Hindlimb muscle (tissue), 1 donor: Measurements from ENCODE around the gene PDE8B. TPM values are rescaled to one million over a fixed set of nuclear protein-coding genes. Genes with fewer than 3 reads are reported as not detected.

Source experiments
- DNase-seq: peaks from one replicate; pipeline ENCODE4 v3.0.0-alpha.2; 2013
- polyA plus RNA-seq: library from polyadenylated mRNA; unstranded; fragments of 120-200 nt; gene quantifications from one replicate; pipeline ENCODE4 v1.2.1, GENCODE V29; 2013; ENCODE audit not compliant: insufficient read length

The PDE8B gene
- polyA plus RNA-seq, 1 donor = 2.4 TPM

DNA sequence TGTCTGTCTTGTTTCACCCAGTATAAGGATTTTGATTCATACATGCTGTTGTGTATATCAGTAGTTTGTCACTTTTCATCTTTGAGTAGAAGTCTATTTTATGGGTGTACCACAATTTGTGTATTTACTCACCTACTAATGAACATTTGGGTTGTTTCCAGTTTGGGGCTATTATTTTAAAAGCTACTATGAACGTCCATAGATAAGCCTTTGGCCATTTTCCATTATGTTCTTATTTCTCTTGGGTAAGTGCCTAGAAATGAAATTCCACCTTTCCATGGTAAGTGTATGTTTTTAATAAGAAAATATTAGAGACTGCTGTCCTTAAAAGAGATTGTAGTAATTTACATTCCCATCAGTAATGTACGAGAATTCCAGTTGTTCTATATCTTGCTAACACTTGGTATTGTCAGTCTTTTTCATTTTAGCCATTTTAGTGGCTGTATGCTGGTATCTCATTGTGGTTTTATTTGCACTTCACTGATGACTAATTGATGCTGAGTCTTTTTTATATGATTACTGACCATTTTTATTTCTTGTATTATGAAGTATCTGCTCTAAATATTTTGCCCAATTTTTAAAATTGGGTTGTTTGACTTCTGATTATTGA is 17.9 kb upstream of the PDE8B start:
- no peak for DNase-seq

DNA sequence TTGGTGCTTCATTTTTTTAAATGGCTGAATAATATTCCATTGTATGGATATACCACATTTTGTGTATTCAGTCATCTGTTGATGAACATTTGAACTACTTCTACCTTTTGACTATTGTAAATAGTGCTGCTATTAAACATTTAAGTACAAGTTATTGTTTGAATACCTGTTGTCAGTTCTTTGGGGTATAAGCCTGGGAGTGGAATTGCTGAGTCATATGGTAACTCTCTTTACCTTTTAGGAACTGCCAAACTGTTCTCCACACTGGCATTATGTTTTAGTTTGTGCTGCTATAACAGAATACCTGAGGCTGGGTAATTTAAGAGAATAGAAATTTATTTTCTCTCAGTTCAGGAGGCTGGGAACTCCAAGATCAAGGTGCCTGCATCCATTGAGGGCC is 15.7 kb upstream of the PDE8B start:
- DNase-seq = no peak

DNA sequence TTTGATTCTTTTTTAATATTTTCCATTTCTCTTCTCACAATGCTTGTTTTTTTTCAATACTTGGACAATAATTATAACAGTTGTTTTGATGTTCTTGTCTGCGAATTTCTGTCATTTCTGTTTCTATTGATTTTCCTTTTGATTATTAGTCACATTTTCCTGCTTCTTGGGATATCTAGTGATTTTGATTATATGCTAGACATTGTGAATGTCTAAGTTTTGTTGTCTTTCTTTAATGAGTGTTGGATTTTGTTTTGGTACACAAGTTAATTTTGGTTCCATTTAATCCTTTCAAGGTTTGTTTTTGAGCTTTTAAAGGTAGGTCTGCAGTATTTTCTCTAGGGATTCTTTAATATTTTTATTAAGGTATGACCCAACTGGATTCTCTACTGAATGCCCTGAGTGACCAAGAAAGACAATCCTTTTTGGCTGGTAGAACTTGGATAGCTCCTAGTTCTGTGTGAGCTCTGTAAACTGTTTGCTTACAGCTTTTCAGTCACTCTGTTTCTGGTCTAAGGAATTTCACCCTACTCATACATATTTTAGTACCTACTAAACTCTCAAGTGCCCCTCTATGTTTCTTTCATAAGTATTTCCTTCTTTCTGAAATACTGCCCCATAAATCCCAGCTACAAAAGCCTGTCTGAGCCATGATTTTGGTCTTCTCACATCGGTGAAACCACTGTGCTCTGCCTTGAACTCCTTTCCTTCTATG is 12.5 kb upstream of the PDE8B start:
- DNase-seq = no peak

DNA sequence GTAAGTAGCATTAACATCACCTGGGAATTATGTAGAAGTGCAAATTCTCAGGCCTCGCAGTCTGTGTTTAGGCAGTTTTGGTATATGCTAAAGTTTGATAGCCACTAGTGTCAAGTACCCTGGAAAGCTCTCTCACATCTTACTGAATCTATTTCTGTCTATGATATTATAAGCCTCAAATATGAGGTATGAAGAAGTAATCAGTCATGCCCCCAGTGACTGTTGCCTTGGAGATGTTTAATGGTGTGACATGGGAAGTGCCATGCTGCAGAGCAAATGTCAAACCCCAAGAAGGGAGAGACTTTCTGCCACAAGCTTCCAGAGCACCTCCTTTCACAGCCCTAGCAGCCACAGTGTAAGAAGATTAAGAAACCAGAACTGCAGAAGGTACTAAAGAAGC is 9.8 kb upstream of the PDE8B start:
- DNase-seq = no peak

DNA sequence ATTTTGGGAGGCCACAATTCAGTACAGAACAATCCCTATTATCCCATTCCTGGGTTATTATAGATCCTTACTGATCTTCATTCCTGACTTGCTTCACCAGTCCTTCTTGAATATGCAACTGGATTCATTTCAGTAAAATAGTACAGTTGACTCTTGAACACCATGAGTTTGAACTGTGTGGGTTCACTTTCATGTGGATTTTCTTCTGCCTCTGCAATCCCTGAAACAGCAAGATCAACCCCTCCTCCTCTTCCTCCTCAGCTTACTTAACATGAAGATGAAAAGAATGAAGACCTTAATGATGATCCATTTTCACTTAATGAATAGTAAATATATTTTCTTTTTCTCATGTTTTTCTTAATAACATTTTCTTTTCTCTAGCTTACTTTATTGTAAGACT is 8.3 kb upstream of the PDE8B start:
- no peak for DNase-seq

DNA sequence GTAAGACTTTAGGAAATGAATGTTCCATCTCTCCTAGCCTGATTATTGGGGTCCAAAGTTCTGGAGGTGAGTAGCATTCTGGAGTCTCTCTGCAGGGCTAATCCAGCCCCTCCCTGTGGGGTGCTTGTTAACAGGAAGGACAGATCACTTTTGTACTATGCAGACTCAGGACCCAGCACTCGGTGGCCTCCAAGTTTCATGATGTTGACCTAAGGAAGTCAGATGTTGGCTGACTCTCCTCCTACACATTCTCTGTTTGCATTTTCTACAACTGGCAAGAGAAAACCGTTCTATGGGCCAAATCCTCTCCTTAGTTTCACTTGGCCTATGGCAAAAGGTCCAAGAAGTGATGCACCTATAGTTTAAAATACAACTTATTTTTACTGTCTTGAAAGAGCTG is 5.5 kb upstream of the PDE8B start:
- DNase-seq = no peak

DNA sequence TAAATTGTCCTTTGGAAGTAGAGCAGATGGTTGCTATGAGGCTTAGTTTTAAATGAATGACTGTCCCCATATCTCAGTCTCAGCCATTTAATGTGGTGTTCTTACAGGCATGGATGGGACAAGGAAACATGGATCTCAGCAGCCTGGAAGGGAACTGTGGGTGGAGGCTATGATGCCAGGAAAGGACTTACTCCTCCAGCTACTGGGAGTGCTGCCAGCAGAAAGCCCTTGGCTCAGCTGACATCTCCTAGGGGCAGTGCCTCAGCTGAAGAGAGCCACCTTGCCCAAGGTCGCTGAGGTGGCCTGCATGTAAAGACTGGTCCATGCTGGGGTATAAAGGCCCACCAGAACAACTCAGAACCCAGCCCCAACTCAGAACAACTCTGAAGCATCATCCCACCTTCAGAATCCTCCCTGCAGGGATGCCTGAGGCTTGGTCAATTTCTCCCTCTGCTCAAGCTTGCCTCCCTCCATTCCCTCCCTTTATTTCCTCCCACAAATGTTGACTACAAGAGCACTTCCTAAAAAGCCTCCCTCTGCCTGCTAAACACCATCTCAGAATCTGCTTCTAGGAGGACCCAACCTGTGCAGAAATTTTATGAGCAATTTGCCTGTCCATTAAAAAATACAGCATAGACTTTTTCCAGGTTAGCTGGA is 1.8 kb upstream of the PDE8B start:
- no peak for DNase-seq

DNA sequence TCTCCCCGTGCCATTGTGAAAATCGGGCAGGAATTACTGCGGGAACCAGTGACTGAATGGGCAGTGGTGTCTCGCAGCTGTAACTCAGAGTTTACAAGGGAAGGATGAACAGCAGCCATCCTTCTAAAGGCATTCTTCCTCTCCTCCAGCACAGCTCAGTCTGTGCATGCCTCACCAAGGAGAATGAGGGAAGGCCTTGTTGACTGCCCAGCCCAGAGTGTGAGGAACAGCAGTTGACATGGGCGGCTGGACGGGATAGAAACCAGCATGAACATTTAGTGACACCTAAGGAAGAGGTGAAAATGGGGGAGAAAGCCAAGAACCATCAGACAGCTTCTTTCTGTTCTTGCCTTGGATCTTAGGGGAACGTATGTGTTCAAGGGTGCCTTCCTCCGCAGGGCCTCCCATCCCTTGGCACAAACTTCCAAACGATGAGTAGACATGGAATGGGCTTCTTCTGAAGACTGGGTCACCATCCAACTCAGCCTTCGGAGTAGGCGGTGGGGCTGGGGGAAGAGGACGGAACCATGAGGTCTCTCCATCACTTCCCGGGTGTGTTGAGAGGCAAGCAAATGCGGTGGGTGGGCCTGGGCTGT is 887 bp upstream of the PDE8B start:
- no peak for DNase-seq

DNA sequence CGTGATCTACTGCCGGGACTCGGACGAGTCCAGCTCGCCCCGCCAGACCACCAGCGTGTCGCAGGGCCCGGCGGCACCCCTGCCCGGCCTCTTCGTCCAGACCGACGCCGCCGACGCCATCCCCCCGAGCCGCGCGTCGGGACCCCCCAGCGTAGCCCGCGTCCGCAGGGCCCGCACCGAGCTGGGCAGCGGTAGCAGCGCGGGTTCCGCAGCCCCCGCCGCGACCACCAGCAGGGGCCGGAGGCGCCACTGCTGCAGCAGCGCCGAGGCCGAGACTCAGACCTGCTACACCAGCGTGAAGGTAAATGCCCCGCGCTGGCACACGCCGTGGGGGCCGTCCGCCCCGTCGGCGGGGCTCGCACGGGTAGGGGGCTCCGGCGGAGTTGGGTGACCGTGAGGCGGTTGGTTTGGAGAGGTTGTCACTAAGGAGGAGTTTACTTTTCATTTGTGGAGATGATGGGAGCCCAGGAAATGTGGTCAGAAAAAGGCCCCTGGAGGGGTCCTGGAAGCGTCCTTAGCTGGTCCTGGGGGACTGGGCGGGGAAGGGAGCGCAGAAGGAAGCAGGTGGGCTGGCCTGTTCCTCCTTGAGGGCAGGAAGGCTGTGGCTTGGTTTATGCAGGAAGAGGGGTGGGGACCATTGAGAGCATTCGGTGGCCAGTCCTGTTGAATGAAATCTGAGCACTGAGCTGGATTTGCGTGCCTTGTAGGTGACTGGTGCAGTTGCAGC is 647 bp downstream of the PDE8B start:
- no peak for DNase-seq

DNA sequence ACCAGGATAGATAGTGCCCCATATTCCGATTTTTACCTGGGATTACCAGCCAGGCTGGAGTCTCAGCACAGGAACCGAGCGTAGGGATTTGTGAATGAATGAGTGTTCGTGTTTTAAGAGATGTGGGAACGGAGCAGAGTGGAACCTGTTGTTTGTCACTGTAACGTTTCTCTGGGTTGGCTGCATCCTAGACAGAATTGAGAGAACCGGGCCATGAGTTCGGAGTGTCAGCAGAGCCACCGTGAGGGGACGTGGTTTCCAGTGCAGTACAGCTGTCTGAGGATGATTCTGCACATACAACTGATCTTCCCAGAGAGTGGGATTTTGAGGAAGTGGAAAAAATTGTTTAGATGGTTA is 1.2 kb downstream of the PDE8B start:
- DNase-seq = no peak

DNA sequence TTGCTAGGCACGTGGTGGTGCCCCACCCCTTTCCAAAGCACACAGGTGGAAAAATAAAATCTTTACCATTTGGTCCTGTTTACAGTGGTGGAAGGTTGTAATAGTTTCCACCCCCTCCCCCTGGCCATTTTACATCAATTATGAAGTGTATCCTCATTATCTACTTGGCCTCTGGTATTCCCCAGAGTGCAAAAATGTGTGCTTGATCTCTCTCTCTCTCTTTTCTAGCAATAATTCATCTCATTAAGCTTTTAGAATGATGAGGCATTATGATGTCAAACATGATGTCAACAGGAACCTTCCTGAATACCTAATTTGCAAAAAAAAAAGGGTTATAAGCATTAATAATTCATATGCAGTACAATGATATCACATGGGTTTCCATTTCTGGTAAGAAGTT is 3.1 kb downstream of the PDE8B start:
- DNase-seq = no peak

DNA sequence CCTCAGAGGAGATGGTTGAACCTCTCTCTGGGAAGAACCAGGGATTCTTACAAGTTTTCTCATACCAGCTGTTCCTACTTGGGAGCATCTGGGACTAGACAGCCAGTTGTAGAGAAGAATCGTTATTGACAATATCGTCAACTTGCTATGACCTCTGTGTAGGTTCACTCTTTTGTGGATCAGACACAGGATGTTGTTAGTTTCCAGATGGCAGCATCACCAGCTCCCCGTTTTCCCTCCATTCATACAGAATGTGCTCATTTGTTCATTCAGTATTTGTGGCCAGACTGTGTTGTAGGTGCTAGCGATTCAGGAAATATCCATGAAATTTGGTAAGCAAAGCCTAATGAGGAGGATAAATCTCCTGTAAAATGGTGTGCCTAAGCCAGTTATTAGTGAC is 3.7 kb downstream of the PDE8B start:
- no peak for DNase-seq

DNA sequence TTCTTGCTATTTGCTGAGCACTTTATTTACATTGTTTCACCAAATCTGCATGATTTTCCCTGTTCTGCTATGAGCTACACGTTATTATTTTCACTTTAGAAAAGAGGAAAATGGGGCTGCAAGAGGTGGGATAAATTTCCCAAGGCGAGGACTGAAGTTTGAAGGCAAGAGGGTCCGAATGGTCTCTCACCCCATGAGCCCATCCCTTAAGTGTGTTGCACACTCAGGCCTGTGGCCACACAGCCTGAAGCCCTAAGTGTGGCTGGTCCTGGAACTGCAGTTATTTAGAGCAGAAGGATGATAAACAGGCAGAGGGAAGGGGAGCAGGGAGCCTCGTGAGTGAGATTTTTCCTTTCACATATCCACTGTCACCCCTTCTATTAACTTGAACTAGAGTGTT is 7.8 kb downstream of the PDE8B start:
- DNase-seq = no peak

DNA sequence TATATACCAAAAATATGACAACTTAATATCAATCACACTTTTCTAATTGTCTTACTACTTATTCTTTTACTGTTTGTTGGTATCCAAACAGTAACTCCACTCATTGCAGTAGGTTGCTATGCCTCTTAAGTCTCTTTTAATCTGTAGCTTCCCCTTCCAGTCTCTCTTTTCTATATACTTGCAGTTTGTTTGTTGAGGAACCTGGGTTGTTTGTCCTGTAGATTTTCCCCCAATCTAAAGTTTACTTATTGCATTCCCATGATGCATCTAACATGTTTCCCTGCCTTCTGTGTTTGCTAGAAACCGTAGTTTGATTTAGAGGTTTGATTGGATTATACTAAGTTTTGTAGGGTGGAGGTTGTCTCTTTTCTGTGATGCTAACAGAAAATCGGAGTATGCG is 10.6 kb downstream of the PDE8B start:
- no peak for DNase-seq

DNA sequence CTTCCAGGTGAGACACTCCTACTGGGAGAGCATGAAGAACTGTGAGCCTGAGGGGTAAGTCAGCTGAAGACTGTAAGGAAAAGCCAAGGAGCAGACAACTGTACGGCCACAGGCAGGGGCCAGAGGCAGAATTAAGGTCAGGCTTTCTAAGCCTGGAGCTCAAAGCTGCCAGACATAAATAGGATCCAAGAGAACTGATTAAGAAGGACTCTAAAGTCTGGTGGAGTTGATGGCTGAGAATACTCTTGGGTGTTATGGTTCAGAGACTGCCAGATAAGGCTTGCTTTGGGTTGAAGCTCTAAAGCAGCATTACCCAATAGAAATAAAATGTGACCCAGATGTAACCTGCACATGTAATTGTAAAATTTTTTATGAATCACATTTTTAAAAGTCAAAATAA is 12.2 kb downstream of the PDE8B start:
- DNase-seq = no peak

DNA sequence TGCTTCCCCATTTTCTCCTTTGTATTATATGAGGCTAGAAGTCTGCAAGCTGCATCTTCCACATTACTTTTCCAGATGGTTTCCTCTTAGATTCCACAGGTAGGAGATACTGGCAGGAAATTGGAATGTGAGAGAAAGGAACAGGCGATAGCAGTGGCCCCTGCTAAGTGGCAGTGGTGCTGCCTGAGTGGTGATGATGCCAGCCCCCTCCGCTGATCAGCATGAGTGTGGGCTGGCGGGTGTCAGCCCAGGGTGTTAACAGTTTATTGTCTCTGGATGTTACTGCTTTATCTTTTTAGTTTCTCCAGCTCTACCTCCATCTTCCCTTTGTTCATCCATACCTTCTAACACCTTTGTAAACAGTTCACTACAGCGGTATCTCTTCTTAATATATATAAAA is 13.2 kb downstream of the PDE8B start:
- DNase-seq = no peak

DNA sequence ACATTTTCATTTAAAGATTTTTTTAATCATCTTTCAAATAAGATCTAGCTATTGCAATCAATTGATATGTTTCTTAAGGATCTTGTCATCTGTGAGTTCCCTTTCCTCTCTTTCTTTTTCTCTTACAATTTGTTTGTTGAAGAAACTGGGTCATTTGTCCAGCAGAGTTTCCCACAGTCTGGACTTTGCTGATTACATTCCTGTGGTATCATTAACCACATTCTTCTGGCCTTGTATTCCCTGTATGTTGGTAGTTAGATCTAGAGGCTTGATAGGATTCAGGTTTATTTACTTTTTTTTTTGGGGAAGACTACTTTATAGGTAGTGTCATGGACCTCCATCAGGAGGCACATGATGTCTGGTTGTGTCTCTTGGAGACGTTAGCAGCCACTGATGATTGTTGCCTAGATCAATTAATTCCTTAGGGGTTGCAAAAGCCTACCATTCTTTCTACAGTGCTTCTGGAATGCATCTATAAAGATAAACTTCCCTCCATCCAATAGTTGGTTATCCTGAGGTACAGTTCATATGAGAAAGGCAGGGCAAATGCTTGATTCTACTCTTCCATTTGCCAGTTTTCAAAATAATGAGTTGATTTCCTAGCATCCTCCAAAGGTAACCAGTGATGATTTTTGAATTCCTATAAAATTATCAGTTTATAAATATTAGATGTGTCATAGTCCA is 14.3 kb downstream of the PDE8B start:
- DNase-seq = no peak

DNA sequence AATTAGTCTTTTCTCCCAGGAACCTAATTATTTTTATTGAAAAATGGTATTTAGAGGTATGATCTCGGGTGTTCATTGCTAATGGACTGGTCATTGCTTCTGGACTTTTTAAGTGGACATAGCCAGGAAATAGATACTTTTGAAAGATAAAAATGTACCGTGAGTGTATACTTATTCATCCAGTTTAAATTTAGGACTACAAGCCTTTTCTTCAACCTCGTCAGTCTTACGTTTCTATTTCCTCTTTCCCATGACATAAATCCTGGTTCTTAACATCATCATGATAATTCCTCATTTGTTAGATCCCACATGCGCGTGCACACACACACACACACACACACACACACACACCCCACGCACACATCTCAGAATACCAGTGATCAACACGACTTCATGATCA is 15.1 kb downstream of the PDE8B start:
- no peak for DNase-seq

DNA sequence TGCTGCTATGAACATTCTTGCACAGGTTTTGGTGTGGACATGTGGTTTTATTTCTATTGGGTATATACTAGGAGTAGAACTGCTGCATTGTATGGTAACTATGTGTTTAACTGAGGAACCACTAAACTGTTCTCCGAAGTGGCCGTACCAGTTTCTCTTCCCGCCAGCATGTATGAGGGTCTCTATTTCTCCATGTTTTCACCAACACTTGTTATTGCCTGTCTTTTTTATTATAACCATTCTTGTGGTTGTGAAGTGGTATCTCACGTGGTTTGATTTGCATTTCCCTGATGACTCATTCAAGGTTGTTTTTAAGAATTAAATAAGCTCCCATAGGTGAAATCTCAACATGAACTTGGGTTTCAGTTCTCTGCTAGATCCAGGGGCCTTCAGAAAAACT is 19.4 kb downstream of the PDE8B start:
- no peak for DNase-seq

DNA sequence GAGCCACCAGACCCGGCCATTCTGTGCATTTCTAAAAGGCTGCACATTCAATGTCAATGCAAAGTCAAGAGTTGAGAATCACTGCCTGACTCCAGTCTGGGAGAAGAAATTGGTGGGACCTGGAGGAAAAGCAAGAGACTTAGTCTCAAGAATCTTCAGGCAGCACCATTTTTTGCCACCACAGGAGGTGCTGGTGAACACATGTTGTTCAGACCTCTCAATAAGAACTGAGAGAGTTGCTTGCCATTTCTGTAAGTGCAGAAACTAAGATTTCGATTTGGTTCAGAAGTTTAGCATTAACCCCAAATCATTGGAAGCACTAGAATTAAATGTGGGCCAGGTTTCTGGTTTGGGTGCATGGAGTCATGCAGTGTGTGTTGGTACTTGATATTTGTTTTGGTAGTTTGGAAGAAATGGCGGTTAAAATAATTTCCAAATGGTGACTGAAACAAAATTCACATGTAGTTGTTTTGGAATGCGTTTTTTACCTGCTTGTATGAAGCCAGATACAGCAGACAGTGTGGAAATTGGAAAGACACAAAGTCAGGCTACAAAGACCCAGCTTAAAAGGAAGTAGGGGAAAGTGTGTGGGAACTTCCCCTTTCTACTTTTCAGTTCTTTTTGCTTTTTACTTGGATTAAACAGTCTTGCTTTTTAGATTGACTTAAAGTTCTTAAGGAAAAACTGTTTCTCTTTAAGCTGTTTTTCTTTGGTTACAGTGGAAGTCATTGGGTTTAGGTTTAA is 20.4 kb downstream of the PDE8B start:
- no peak for DNase-seq

DNA sequence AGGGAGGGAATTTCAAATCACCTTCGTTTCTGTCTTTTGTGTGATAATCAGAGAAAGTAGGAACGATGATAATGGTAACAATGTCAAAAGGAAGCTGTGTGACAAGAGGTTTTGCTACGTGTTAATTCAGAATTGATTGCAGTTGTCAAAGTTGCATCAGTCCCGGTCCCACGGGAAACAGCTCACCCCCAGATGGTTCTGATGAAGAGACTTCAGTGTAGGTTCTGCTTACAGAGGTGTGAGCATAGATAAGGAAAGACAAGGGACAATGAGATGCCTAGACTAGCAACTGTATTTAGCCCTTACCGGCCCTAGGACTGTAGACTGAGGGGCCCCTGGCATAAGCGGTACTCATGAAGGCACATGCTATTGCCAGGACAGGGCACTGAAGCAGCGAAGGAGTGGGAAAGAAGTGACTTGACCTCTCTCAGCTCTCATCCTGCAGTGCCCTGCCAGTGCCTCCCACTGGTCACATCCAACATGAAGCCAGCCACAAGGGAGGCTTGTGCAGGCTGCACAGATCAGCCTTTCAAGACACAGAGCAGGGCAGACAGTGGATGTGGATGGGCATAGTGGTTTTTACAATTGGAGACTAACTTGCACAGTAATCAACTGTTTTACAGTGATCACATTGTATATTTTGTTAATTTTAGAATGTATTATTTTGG is 21.1 kb downstream of the PDE8B start:
- DNase-seq = no peak
